GM04503 (cell line): ENCODE results near the gene S100A9.
"Not testable (repeated sequence)": the region's sequence is repeated elsewhere in the genome, so short reads cannot be mapped to it uniquely, and the experiment has no call there.

Experiments used
- DNase-seq: peaks from one replicate; pipeline ENCODE4 v3.0.0-alpha.2; 2012; ENCODE audit warnings: low read depth

The S100A9 gene

DNA sequence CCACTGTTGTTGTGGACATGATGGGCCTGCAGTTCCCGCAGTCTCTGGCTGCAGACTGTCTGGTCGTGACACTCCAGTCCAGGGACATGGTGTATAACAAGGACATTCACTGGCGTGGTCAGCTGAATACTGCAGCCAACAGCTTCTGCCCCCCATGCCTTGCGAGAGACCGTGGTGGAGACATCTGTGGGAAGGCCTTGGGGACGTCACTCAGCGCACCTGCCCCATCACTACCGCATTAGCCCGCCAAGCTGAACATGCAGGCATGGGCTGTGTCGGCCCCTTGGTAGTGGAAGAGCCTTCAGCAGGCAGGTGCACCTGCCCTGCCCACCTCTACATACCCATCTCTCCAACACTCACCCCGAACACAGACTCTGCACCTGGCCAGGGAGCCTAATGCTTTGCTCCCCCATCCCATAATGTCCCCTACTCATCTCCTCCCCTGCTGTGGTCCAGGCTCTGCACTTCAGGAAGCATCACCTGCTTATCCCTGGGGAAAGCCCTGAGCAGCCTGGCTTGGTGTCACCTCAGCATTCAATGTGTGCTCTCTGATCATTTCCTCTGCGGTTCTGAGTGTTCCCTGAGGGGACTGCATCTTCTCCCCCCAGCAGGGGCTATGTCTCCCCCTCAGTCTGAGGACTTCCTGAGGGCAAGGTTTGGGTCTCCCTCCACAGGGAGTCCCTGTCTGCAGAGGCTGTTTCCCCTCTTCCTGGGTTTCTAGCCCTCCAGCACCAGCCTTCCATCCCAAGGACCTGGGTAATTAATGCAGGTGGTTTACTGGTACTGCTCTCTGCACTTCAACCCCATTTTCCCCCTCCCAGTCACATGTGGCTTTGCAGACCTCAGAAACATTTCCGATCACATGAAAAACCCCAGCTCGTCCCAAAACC lies 12.2 kb upstream of the S100A9 start:
- DNase-seq, result no peak

DNA sequence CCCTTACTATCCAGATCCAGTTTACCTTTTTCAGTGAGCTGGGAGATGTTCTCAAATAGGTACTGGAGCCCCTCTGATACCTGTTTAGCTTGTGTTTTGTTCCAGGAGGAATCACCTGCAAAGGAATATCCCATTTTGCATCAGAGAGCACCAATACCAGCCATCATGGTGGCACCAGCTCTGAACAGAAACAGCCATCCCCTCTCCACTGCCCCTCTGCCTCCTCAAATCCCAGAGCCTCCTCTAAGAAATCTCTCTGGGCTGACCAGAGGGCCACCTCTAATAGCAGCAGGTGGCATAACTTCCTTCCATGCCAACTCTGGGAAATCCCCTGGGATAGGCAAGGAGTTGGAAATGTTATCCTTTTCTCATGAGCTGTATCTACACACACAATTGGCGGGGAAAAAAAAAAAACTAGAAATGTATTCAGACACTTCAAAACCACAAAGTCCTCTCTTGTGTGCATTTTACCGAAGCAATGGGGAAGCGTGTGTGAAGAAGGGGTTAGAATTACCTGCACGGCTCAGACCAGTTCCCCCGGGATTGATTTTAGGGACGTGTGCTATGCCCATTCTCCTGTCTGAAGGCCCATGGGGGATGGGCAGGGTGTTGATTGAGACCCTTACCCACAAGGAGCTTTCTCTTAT lies 11.5 kb upstream of the S100A9 start:
- no peak for DNase-seq

DNA sequence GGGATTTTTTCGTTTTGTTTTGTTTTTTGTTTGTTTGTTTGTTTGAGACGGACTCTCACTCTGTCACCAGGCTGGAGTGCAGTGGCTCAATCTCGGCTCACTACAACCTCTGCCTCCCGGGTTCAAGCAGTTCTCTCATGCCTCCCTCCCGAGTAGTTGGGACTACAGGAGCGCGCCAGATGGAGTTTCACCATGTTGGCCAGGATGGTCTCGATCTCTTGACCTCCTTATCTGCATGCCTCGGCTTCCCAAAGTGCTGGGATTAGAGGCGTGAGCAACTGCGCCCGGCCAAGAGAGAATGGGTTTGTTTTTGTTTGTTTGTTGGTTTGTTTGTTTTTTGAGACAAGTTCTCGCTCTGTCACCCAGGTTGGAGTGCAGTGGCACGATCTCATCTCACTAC lies 10.6 kb upstream of the S100A9 start:
- not testable (repeated sequence) for DNase-seq

DNA sequence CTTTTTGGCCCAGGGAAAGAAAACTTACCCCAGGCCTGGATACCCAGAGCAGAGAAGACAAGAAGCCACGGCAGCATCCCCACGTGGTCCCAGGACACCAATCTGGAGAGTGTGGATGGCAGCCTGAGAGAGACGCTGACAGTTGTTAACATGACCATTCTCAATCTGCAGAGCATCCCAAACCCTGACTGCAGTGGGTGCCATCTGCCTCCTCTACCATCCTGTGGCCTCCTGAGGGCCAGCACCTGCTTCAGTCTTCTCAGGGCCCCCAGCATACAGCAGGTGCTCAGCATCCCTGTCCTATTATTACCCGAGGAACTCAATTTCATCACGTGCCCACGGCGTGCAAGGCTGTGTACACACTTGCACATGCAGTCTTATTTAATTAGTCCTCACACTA lies 9.8 kb upstream of the S100A9 start:
- DNase-seq, result no peak

DNA sequence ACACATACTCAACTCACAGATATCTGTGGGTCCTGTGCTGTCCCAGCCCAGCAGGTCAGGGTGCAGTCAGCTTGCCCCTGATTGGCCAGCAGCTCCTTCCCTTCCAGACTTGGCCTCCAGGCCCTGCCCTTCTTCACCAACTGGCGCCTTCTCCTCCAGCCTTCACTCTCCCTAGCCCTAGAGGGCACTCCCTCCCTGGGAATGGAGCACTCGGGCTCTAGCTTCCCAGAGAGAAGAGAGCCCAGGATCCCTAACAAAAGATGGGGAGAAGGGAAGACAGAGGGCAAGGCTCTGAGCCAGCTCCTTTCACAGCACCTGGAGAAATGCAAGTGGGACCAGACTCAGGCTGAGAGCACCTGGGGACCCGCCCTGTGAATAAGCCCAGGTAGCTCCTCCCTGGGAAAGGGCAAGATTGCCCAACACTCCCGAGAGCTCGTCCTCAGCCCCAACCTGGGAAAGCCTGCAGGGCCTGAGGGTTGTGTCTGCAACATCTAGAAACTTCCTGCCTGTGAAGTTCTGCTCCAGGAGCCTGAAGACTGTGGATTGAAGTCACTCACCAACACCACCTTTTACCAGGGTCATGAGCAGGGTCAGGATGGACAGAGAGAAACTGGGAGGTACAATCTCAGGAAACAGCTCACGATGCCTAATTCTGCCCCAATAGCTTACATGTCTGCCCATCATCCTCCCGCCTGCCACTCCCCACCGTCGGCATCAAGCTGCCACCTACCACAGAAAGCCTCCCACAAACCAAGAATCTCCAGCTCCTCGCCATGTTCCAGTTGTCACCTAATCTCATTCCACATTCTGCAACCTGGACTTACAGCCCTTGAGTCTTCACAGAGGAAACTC lies 8.9 kb upstream of the S100A9 start, which contains the start of gene PGLYRP4:
PGLYRP4 (minus strand) TSS at position 331 of the 852 bp plus-strand sequence. CDS start 909 bp downstream, outside the sequence.
- no peak for DNase-seq

DNA sequence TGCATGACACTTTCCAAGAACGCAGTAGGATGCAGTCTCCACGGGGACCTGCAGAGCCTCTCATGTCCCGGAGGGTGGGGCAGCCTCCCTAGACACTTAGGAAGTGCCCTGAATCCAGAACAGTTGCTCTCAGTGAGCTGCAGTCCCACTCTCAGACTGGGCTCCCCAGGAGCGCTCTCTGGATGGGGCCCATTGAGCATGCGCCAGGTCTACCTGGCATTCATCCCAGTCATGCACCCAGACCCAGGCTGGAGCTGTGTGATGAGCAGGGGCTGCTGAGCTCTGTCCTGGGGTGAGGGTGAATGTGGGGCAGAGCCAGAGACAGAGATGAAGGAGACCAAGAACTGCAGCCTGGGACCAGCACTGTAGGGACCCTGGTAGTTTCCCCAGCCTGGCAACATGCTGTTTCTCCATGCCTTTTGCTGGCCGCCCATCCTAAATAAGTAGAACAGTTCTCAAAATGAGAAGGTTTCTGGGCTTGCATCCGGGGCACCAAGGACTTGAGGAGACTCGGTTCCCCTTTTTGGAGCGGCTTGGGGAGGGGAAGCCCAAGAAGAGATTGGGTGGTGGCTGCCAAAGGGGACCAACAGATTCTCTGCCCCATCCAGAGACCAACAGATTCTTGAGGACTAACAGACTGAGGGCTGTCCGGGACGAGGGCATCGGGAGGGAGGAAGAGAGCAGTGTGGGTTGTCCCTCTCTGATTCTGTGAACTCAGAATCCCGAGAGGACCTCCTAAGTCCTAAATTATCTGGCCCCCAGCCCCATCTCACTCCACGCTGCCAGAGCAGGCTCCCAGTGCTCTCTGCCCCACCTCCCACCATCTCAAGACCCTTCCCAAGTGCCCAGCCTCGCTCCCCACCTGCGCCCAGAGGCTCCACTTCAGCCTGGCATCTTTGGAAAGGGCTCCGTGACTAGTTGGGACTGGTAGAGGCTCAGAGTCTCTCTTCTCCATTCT lies 8.0 kb upstream of the S100A9 start:
- DNase-seq, result no peak

DNA sequence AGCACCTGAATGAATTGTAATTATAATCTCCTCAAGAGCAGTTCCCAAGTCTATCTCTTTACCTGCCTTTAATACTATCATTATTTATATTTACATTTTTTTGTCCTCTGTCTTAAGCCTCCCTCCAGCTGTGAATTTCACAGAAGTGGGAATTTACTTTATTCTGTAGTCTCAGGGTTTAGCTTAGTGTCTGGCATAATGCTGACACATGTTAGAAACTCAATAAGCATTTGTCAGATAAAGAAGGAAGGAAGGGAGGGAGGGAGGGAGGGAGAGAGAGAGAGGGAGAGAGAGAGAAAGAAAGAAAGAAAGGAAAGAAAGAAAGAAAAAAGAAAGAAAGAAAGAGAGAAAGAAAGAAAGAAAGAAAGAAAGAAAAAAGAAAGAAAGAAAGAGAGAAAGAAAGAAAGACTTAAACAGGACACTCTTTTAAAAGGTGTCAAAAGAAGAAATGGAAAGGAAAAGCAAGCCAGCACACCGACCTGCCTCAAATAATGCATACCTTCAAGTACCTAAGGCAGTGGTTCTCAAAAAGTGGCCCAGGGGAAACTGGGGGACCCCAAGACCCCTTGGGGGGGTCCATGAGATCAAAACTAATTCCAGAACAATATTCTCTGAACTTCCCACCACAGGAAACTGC lies 7.2 kb upstream of the S100A9 start:
- no peak for DNase-seq

DNA sequence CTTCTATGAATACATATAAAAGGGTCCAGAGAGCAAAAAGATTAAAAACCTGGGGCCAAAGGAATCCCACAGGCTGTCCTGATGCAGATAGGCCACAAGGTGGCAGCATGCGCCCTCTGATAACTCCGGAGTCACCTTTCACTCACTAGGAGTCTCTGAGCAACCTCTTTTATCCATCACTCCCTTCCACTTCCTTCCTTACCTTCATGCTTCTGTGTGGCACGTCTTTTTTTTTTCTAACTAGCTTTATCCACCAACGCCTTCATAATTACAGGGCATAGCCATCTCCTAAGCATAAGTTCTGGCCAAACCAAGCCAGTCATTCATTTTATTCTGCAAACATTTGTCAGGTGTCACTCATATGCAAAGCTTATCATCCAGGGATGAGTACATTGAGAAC lies 5.1 kb upstream of the S100A9 start:
- DNase-seq, result peak; percentile 11

DNA sequence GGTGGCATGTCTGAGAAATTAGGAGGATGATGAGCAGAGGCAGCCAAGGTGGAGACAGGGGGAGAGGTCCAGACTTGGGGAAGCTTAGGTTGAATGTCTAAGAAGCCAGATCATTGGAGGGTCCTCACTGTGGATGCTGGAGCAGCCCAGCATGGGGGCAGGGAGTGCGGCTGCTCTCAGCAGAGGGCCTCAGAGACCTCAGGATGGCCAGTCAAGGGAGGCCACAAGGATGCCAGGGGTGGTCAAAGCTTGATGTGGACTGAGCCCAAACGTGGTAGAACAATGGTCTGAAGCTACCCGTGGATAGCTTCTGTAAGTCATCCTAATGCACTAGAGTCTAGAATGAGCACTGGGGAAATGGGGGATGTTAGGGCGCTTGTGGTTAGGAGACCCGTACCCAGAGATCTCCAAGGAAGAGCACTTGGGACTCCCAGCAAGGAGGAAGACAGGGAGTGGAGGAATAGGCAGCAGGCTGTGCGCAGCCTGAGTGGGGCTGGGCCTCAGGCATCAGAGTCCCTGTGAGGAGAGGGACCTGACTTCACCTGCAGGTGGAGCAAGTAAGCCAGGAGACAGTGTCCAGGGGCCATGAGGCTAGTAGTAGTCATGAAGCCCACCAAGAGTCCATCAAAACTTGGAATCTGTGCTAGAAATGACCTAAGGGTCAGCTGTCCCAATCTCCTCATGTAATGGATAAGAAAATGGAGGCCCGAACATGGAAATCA lies 4.3 kb upstream of the S100A9 start:
- DNase-seq, result no peak

DNA sequence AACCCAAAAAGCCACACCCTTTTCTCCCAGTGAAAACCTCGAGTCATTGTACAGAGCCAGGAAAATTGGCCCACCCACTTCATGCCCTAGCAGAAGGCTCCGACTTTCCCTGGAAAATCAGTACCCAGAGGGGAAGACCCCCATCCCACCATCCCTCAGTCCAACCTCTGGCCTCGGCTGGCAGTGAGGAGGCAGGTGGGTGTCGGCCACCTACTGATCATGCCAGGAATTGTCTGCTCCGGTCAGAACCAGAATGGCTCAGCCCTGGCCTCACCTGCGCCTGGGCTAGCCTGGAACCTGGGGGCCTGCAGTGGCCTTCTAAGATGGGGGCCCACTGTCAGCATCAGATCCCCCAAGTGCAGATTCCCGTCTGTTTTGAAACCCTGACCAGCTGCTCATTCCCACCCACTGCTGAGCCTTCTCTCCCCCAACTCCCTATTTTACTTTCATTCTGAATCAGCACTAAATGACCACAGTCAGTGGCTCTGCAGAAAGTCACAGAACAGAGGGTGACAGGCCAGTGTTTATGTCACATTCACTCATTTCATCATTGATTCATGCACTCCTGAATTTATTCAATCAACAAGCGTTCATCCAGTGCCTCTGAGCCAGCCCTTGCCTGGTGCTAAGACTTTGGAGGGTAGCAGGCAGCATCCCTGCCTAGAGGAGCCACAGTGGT lies 3.0 kb upstream of the S100A9 start:
- DNase-seq, result no peak

DNA sequence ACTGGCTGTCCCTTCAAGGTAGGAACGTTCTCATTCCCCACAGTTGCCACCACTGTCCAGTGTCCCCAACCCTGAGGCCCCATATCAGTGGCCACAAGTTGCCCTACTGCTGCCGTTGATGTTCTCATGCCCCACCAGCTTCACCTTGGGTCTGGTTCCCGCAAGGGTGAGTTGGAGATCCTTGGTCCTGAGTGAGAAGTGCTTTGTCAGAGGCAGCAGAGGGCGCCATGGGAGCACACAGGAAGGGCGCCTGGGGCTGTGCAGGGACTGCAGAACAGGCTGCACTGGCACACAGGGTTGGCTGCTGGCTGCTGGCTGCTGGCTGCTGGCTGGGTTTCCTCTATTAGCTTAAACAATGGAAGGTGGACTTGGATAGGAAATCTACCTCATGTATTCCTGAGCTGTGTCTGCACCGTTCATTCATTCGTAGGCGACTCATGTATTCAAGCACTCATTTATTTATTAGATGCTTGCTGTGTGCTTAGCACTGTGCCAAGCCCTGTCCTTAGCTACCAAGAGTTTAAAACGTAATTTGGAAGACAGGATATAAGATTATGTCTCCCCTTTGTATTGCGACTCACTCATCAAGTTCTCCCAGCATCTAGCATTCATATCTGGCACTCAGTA lies 2.1 kb upstream of the S100A9 start:
- DNase-seq, result no peak

DNA sequence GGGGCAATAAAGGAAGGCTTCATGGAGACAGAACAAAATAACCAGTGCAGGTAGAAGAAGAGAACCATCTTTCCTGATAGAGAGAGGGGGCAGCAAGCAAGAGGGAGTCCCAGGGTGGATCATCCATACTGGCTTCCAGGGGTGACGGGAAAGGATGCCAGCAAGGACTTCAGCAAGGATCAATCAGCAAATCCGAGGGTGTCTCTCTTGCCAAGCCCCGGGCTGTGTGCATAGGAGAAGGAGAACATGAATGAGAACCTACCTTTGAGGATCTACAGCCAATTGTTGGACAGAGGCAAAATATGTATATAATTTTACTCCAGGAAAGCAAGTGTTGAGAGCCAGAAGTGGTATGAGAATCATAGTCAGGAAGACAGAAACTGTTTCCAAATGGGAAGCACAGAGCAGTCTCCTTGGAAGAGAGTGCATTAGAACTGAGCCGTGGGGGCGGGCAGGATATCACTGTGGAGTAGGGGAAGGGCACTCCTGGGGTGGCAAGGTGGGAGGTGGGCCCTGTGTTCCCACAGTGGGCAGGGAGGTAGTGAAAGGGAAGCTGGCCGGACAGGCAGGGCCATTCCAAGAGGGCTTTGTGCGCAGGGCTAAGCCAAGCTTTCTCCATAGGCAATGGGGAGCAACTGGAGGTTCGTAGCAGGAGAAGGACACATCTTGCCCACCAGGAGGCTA lies 1.1 kb upstream of the S100A9 start:
- no peak for DNase-seq

DNA sequence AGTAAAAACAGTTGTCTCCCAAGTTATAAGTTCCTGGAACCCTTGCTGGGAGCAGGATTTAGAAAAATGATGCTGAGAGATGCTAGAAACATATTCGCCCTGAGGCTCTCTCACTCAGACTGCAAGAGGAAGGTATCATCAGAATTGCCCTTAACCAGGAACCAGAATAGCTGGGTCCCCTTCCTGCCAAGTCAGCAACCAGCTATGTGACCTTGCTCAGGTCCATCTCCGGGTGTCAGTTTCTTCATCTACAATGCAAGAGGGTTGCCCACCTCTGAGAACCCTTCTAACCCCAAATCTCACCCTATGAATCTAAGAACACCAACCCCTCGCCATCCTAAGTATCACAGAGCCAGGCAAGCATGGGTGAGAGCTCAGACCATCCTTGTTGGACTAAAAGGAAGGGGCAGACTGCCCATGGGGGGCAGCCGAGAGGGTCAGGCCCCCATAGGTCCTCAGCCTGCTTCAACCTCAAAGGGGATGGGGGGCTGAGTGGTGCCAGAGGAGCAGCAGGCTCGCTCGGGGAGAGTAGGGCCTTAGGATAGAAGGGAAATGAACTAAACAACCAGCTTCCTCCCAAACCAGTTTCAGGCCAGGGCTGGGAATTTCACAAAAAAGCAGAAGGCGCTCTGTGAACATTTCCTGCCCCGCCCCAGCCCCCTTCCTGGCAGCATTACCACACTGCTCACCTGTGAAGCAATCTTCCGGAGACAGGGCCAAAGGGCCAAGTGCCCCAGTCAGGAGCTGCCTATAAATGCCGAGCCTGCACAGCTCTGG lies 390 bp upstream of the S100A9 start:
- DNase-seq, result no peak

DNA sequence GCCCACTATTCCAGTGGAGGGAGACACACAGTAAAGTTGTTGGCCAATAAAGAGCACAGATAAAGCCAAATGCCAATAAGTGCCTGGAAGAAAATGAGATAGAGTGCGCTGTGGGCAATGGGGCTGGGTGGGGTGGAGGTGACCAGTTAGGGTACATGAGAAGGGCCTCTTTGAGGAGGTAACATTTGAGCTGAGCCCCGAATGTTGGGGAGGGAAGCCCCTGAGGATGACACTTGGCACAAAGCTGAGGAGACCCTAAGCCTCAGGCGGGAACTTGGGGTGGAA lies 979 bp downstream of the S100A9 start:
- DNase-seq, result no peak

DNA sequence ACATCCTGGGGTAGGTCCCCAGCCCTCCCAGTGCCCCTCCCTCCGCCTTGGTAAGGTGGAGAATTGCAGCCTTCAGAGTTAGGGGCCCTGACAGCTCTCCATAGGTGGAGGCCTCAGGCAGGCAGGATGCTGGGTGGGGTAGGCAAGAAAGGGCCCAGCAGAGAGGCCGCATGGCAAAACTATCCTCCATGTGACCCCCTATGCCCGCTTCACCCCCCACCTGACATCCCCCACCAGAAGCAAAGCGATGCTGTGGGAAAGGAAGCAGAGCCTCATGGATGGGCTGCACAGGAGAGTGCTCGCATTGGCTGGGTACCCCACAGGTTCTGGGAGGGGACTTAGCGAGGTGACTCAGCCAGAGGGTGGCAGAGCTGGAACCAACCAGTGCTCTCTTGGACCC lies 1.6 kb downstream of the S100A9 start:
- DNase-seq, result no peak

DNA sequence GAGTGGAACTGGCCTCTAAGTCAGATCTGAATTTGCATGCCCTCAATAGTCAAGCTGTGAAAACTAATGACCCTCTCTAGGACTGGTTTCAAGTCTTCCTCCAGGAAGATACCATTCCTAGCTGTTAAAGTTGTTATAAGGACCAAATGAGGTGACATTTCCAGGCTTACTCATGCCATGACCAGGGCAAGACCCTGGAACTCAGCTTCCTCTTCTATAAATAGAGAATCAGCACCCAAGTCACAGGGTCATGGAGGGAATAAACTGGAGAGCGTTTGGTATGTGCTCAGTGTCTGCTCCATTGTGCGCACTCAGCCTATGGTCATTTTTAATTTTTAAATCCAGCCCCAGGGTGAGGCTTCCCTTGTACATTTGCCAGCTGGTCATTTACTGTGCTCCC lies 2.5 kb downstream of the S100A9 start:
- DNase-seq, result no peak

DNA sequence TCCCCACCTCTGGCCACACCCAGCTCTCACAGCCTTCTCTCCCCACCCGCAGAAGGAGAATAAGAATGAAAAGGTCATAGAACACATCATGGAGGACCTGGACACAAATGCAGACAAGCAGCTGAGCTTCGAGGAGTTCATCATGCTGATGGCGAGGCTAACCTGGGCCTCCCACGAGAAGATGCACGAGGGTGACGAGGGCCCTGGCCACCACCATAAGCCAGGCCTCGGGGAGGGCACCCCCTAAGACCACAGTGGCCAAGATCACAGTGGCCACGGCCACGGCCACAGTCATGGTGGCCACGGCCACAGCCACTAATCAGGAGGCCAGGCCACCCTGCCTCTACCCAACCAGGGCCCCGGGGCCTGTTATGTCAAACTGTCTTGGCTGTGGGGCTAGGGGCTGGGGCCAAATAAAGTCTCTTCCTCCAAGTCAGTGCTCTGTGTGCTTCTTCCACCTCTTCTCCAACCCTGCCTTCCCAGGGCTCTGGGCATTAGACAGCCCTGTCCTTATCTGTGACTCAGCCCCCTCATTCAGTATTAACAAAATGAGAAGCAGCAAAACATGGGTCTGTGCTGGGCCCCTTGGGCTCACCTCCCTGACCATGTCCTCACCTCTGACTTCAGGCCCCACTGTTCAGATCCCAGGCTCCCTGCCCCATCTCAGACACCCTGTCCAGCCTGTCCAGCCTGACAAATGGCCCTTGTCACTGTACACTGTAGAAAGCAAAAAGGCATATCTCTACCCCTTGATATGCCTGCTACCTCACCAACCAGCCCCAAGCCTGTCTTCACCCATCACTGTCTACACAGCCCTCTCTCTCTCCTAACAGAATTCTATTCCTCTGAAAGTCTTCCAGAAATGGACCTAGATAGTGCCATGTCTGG lies 3.2 kb downstream of the S100A9 start:
- DNase-seq, result no peak
